GM12865 (cell line): ENCODE measurements around the gene SLC39A1.

Experiments used
- DNase-seq: peaks from one replicate; pipeline ENCODE4 v3.0.0; 2010; ENCODE audit warnings: low read depth
- H3K4me3 ChIP-seq: 2 replicates; pipeline ENCODE4 v1.5.1; 2011; ENCODE audit warnings: mild to moderate bottlenecking, low read depth, low read length, control low read depth
- CTCF ChIP-seq: IDR thresholded peaks from 2 replicates; pipeline ENCODE4 v1.5.1; 2011; ENCODE audit warnings: low read length, control low read depth, low read depth, inconsistent platforms; ENCODE audit not compliant: insufficient read depth; ENCODE audit errors: missing control alignments

Gene SLC39A1

GRCh38 chr1:153951183-153951582 is 12.2 kb downstream of the SLC39A1 start:
- no peak for DNase-seq
- TF ChIP-seq CTCF: no peak
- no peak overlapping the region for H3K4me3 ChIP-seq

- peak; percentile 92 for DNase-seq
- TF ChIP-seq CTCF: peak; percentile 95
- H3K4me3 ChIP-seq: peak within 1 kb of the TSS; percentile 95
Measured at GRCh38 chr1:153946622-153947241, 16.6 kb downstream of the SLC39A1 start, which contains the start of gene DENND4B. TSS of gene DENND4B (minus strand) at chr1:153946718. CDS start at chr1:153944374, 2,344 bp downstream.

- DNase-seq: peak; percentile 97
- TF ChIP-seq CTCF: no peak
- H3K4me3 ChIP-seq: peak overlapping the region; percentile 95
Measured at GRCh38 chr1:153945795-153946621, 17.3 kb downstream of the SLC39A1 start.

GRCh38 chr1:153945131-153945794 is 18.1 kb downstream of the SLC39A1 start:
- H3K4me3 ChIP-seq: peak overlapping the region; percentile 95
- DNase-seq: peak; percentile 87
- TF ChIP-seq CTCF: no peak

- peak overlapping the region; percentile 95 for H3K4me3 ChIP-seq
Measured at GRCh38 chr1:153944827-153945117, 18.6 kb downstream of the SLC39A1 start.

More at GRCh38 chr1:153944827-153945117, 18.6 kb downstream of the SLC39A1 start:
- no peak for DNase-seq
- TF ChIP-seq CTCF: no peak
